SK-N-SH (cell line): Measurements from ENCODE around the gene IWS1.

ENCODE experiments used
- ELF1 ChIP-seq: IDR thresholded peaks from 2 replicates; pipeline ENCODE4 v1.4.0; 2012
- EP300 ChIP-seq, 2 experiments: IDR thresholded peaks; 2 replicates each; pipeline versions ENCODE4 v1.4.0 to v1.6.1; 2012; ENCODE audit warnings: borderline replicate concordance in 1 of 2, low read depth in 1 of 2, low read length in 1 of 2
- GABPA ChIP-seq: IDR thresholded peaks from 2 replicates; pipeline ENCODE4 v1.4.0; 2012; ENCODE audit warnings: low read depth, mild to moderate bottlenecking
- JUND ChIP-seq: IDR thresholded peaks from 2 replicates; pipeline ENCODE4 v1.4.0; 2012
- POLR2AphosphoS5 ChIP-seq: IDR thresholded peaks from 2 replicates; pipeline ENCODE4 v1.6.1; 2012; ENCODE audit warnings: low read depth, low read length
- RAD21 ChIP-seq: IDR thresholded peaks from 2 replicates; pipeline ENCODE4 v1.6.1; 2012; ENCODE audit warnings: mild to moderate bottlenecking, low read length
- TF ChIP-seq, protein P1 (sequence below): fragments of 200-600 bp; sonication (generic); IDR thresholded peaks from 2 replicates; pipeline ENCODE4 v1.6.1; 2017; ENCODE audit warnings: antibody characterized with exemption, mild to moderate bottlenecking, moderate library complexity
- TF ChIP-seq, protein P2 (sequence below): IDR thresholded peaks from 2 replicates; pipeline ENCODE4 v1.4.0; 2012; ENCODE audit warnings: low read depth

- no peak for TF ChIP-seq JUND
- TF ChIP-seq, protein P1, sequence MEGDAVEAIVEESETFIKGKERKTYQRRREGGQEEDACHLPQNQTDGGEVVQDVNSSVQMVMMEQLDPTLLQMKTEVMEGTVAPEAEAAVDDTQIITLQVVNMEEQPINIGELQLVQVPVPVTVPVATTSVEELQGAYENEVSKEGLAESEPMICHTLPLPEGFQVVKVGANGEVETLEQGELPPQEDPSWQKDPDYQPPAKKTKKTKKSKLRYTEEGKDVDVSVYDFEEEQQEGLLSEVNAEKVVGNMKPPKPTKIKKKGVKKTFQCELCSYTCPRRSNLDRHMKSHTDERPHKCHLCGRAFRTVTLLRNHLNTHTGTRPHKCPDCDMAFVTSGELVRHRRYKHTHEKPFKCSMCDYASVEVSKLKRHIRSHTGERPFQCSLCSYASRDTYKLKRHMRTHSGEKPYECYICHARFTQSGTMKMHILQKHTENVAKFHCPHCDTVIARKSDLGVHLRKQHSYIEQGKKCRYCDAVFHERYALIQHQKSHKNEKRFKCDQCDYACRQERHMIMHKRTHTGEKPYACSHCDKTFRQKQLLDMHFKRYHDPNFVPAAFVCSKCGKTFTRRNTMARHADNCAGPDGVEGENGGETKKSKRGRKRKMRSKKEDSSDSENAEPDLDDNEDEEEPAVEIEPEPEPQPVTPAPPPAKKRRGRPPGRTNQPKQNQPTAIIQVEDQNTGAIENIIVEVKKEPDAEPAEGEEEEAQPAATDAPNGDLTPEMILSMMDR: no peak
- TF ChIP-seq, protein P2, sequence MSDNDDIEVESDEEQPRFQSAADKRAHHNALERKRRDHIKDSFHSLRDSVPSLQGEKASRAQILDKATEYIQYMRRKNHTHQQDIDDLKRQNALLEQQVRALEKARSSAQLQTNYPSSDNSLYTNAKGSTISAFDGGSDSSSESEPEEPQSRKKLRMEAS: no peak
- no peak for TF ChIP-seq ELF1
- TF ChIP-seq RAD21: no peak
- TF ChIP-seq EP300 (IDR thresholded peaks at IDR 0.05; ENCODE audit: borderline replicate concordance in 1 of 2, low read depth in 1 of 2, low read length in 1 of 2): no peak
- no peak for TF ChIP-seq GABPA
- TF ChIP-seq POLR2AphosphoS5: no peak
Observed at GRCh38 chr2:127565261-127566138, 39.2 kb upstream of the IWS1 start.
